LNCaP clone FGC (cell line): ENCODE results near the gene GABRR2.

Source experiments
- DNase-seq: peaks from one replicate; pipeline ENCODE4 v3.0.0-alpha.2; 2011; ENCODE audit warnings: low read depth
- H3K4me3 ChIP-seq: 2 replicates; pipeline ENCODE4 v1.5.1; 2011; ENCODE audit warnings: mild to moderate bottlenecking, low read depth, low read length, control low read depth
- TF ChIP-seq, protein P1 (sequence below): IDR thresholded peaks from 2 replicates; pipeline ENCODE4 v1.5.1; 2012; ENCODE audit warnings: mild to moderate bottlenecking; ENCODE audit not compliant: control insufficient read depth, insufficient read depth; ENCODE audit errors: extremely low read depth

GABRR2 gene

GRCh38 chr6:89284081-89284480 is 31.0 kb downstream of the GABRR2 start:
- no peak for DNase-seq
- no peak overlapping the region for H3K4me3 ChIP-seq
- TF ChIP-seq, protein P1, sequence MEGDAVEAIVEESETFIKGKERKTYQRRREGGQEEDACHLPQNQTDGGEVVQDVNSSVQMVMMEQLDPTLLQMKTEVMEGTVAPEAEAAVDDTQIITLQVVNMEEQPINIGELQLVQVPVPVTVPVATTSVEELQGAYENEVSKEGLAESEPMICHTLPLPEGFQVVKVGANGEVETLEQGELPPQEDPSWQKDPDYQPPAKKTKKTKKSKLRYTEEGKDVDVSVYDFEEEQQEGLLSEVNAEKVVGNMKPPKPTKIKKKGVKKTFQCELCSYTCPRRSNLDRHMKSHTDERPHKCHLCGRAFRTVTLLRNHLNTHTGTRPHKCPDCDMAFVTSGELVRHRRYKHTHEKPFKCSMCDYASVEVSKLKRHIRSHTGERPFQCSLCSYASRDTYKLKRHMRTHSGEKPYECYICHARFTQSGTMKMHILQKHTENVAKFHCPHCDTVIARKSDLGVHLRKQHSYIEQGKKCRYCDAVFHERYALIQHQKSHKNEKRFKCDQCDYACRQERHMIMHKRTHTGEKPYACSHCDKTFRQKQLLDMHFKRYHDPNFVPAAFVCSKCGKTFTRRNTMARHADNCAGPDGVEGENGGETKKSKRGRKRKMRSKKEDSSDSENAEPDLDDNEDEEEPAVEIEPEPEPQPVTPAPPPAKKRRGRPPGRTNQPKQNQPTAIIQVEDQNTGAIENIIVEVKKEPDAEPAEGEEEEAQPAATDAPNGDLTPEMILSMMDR, result no peak

- H3K4me3 ChIP-seq, result no peak overlapping the region
- no peak for DNase-seq
- TF ChIP-seq, protein P1, result no peak
Observed at GRCh38 chr6:89282749-89283148, 32.4 kb downstream of the GABRR2 start.

GRCh38 chr6:89281779-89282246 is 33.3 kb downstream of the GABRR2 start:
- TF ChIP-seq, protein P1, result peak; percentile 33
- DNase-seq, result peak; percentile 1
- H3K4me3 ChIP-seq, result no peak overlapping the region

- no peak overlapping the region for H3K4me3 ChIP-seq
- DNase-seq, result no peak
- TF ChIP-seq, protein P1, result no peak
Observed at GRCh38 chr6:89278956-89279355, 36.1 kb downstream of the GABRR2 start.

DNA sequence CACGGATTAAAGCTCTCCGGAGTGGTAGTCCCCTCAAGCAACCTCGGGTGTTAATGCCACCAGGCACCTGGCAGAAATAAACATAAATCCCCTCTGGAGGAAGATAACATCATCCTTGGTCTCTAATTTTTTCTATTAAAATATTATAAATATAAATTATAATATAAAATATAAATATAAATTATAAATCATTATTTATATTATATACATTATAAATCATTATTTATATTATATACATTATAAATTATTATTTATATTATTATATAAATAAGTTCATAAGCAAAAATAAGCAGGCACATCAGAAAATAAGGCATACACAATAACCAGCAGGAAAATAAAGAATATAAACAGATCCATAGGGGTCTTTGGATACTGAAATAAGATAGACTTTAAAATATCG is 39.2 kb downstream of the GABRR2 start:
- H3K4me3 ChIP-seq, result no peak overlapping the region
- TF ChIP-seq, protein P1, result no peak
- DNase-seq, result no peak

DNA sequence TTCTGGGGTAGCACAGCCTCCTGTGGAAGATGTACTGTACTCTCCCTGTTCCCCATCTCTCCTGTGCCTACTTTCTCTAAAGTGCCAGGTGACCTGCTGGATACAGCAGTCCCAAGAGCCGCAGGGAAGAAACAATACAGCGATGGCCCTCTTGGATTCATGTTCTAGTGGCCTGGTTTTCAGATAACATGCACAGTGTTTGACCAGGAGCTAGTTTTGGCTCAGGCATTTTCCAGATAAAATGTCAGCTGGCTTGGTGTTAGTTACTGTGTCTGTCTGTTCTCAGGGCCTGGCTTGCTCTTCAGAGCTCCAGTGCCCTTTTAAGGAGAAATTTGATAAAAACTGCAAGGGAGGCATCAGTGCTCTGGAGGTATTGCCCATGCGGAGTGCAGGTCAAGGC is 41.3 kb downstream of the GABRR2 start:
- TF ChIP-seq, protein P1, result no peak
- no peak overlapping the region for H3K4me3 ChIP-seq

GRCh38 chr6:89272596-89272995 is 42.5 kb downstream of the GABRR2 start:
- TF ChIP-seq, protein P1, result no peak
- DNase-seq, result no peak
- no peak overlapping the region for H3K4me3 ChIP-seq

More for the DNA sequence above, 41.3 kb downstream of the GABRR2 start:
- DNase-seq, result no peak
